ENCODE results near the gene UST. TPM values are rescaled to one million over a fixed set of nuclear protein-coding genes. Genes with fewer than 3 reads are reported as not detected.
"Not testable (repeated sequence)": the region's sequence is repeated elsewhere in the genome, so short reads cannot be mapped to it uniquely, and the experiment has no call there.

UST gene
- total RNA-seq, 1 donor from 2014 or later = 17.1 TPM

- TF ChIP-seq CTCF (IDR thresholded peaks at IDR 0.05) = no peak
- no peaks in the 10 kb centered on the region for H3K27me3 Mint-ChIP-seq (ENCODE audit: low read depth)
- H3K27ac Mint-ChIP-seq (ENCODE audit: unreplicated experiment) = no peak overlapping the region
- no peak overlapping the region for H3K4me3 Mint-ChIP-seq (ENCODE audit: unreplicated experiment)
- H3K36me3 Mint-ChIP-seq (ENCODE audit: low read depth) = peaks cover 14% of the 10 kb centered on the region
- no peak for DNase-seq (ENCODE audit: low spot score)
- H3K9me3 Mint-ChIP-seq (ENCODE audit: low read depth) = peaks cover 22% of the 10 kb centered on the region
- peaks cover 32% of the 10 kb centered on the region for H3K4me1 Mint-ChIP-seq (ENCODE audit: low read depth)
Measured at GRCh38 chr6:149003560-149003959, 256.7 kb downstream of the UST start.

DNA sequence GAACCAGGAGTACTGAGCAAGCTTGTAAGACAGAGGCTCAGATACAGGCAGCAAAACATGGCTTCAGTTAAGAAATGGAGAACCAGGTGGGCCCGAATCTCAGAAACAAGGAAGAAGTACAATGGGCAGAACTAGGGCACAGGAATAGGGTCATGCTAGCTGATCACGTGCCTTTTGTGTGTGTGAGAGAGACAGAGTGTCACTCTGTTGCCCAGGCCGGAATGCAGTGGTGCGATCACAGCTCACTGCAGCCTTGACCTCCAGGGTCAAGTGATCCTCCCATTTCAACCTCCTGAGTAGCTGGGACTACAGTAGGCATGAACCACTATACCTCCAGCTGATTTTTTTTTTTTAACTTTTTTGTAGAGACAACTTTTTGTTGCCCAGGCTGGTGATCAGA lies 257.8 kb downstream of the UST start:
- H3K4me1 Mint-ChIP-seq (ENCODE audit: low read depth) = peaks cover 21% of the 10 kb centered on the region
- H3K27ac Mint-ChIP-seq (ENCODE audit: unreplicated experiment) = no peak overlapping the region
- peaks cover 28% of the 10 kb centered on the region for H3K9me3 Mint-ChIP-seq (ENCODE audit: low read depth)
- H3K4me3 Mint-ChIP-seq (ENCODE audit: unreplicated experiment) = no peak overlapping the region
- no peaks in the 10 kb centered on the region for H3K27me3 Mint-ChIP-seq (ENCODE audit: low read depth)
- no peak for DNase-seq (ENCODE audit: low spot score)
- peaks cover 16% of the 10 kb centered on the region for H3K36me3 Mint-ChIP-seq (ENCODE audit: low read depth)
- no peak for TF ChIP-seq CTCF (IDR thresholded peaks at IDR 0.05)

DNA sequence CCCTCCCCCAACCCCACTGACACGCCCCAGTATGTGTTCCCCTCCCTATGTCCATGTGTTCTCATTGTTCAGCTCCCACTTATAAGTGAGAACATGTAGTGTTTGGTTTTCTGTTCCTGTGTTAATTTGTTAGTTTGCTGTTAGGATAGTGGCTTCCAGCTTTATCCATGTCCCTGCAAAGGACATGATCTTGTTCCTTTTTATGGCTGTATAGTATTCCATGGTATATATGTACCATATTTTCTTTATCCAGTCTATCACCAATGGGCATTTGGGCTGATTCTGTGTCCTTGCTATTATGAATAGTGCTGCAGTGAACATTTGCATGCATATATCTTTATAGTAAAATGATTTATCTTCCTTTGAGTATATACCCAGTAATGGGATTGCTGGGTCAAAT lies 259.4 kb downstream of the UST start:
- H3K4me3 Mint-ChIP-seq (ENCODE audit: unreplicated experiment); H3K27me3 Mint-ChIP-seq (ENCODE audit: low read depth); DNase-seq (ENCODE audit: low spot score); H3K27ac Mint-ChIP-seq (ENCODE audit: unreplicated experiment): not testable (repeated sequence)
- Mint-ChIP-seq H3K4me1 (ENCODE audit: low read depth) (peaks cover 16% of the 10 kb centered on the region), H3K9me3 (ENCODE audit: low read depth) (peaks cover 17% of the 10 kb centered on the region), H3K36me3 (ENCODE audit: low read depth) (peaks cover 11% of the 10 kb centered on the region)

GRCh38 chr6:149006671-149007070 lies 259.8 kb downstream of the UST start:
- no peaks in the 10 kb centered on the region for H3K27me3 Mint-ChIP-seq (ENCODE audit: low read depth)
- TF ChIP-seq CTCF (IDR thresholded peaks at IDR 0.05) = no peak

GRCh38 chr6:149007846-149008245 lies 261.0 kb downstream of the UST start:
- Mint-ChIP-seq H3K4me1 (ENCODE audit: low read depth) (peaks cover 30% of the 10 kb centered on the region), H3K36me3 (ENCODE audit: low read depth) (peaks cover 7% of the 10 kb centered on the region), H3K9me3 (ENCODE audit: low read depth) (peaks cover 13% of the 10 kb centered on the region), H3K4me3 (ENCODE audit: unreplicated experiment) (no peak overlapping the region), H3K27ac (ENCODE audit: unreplicated experiment) (no peak overlapping the region), H3K27me3 (ENCODE audit: low read depth) (no peaks in the 10 kb centered on the region)
- no peak for DNase-seq (ENCODE audit: low spot score)
- no peak for TF ChIP-seq CTCF (IDR thresholded peaks at IDR 0.05)

More at GRCh38 chr6:149006671-149007070, 259.8 kb downstream of the UST start:
- Mint-ChIP-seq H3K27ac (ENCODE audit: unreplicated experiment) (no peak overlapping the region), H3K9me3 (ENCODE audit: low read depth) (peaks cover 13% of the 10 kb centered on the region), H3K36me3 (ENCODE audit: low read depth) (peaks cover 7% of the 10 kb centered on the region), H3K4me3 (ENCODE audit: unreplicated experiment) (no peak overlapping the region), H3K4me1 (ENCODE audit: low read depth) (peaks cover 18% of the 10 kb centered on the region)
- DNase-seq (ENCODE audit: low spot score) = no peak

DNA sequence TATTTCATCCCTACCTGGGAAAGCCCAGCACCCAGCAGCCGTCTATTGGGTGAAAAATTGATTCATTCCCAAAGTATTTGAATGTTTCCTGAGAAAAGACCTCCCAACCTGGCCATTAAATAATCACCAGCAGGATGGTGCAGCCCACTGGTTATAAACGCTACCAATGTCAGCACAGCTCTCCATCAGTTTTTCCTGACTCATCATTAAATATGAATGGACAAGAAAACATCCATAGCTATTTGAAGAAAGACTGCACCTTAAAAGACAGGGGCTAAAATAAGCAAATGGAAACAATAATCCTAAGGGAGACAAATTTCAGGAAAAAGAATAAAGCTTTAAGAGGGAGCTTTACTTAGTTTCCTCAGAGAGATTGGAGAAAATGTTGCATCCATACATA lies 261.9 kb downstream of the UST start:
- H3K36me3 Mint-ChIP-seq (ENCODE audit: low read depth) = peaks cover 7% of the 10 kb centered on the region
- H3K27ac Mint-ChIP-seq (ENCODE audit: unreplicated experiment) = no peak overlapping the region
- H3K4me1 Mint-ChIP-seq (ENCODE audit: low read depth) = peaks cover 32% of the 10 kb centered on the region
- H3K27me3 Mint-ChIP-seq (ENCODE audit: low read depth) = no peaks in the 10 kb centered on the region
- no peak overlapping the region for H3K4me3 Mint-ChIP-seq (ENCODE audit: unreplicated experiment)
- TF ChIP-seq CTCF (IDR thresholded peaks at IDR 0.05) = no peak
- DNase-seq (ENCODE audit: low spot score) = no peak
- peaks cover 13% of the 10 kb centered on the region for H3K9me3 Mint-ChIP-seq (ENCODE audit: low read depth)
